Head of caudate nucleus (tissue), 42 donors: ENCODE measurements around the gene HSPBP1.

ENCODE experiments used
- DNase-seq, 42 donors: peaks; one replicate each; pipeline versions ENCODE4 v3.0.0 to v3.0.0-alpha.2; 2020 to 2021; ENCODE audit warnings: mixed read lengths in 7 of 42
- intact Hi-C: fragments of 100-400 bp; cut with DNase I; formaldehyde crosslinking; loops from one replicate; pipeline ENCODE4 v1.15.0; 2022

HSPBP1 gene

DNA sequence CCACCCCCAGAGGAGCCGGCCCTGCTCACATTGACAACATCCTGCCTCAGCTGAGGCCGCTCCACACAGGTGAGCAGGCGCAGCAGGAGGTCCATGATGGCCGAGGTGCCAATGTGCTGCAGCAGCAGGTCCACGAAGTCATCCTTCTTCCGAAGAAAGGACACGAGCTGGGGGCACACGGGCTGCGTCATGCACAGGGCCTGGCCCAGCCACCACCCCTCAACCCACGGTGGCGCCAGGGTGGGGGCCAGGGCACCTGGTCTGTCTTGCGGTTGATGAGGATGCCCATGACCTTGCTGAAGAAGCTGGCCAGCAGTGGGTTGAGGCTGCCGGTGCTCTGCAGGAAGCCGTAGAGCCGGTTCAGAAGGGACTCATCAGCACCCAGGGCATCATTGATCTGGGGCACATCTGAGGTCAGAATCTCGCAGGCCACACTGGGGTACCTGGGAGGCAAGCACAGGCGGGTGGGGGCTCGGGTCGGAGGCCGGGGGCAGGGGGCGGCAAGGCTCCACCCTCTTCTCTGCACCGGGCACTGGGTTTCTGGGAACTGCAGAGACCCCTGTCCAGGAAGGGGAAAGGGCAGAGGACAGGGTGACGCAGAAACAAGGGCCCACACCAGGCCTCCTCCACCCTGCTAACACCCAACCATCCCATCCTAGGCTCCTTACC, 34.5 kb downstream of the HSPBP1 start:
- intact Hi-C loops: no loop called here
- DNase-seq: no peak

DNA sequence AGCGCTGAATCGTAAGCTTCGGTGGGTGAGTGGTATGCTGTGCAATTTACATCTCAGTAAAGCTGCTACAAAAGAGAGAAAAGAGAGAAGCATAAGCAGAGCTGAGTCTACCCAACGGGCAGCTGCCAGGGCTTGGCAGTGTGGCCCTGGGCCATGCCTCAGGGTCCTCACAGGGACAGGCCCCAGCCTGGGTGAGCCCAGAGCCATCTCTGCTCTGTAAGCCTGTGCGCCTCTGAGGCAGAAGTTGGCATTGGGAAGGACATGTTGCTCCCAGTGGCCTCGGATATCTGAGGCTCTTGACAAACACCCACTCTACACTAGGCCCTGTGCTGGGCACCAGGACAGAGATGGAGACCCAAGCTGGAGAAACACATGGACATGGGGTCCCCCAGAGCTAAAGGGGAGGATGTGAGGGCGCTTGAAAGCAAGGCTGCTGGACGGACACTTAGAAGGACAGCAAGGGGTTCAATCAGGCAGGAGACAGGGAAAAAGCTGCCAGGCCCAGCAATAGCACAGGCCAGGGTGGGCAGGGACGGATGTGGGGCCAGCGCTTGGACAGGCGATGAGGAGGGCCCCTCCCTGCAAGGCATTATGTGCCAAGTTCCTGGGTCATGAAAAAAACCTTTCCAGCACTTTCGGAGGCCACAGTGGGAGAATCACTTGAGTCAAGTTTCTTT, 35.8 kb downstream of the HSPBP1 start:
- no peak for DNase-seq
- intact Hi-C loops: no loop called here

DNA sequence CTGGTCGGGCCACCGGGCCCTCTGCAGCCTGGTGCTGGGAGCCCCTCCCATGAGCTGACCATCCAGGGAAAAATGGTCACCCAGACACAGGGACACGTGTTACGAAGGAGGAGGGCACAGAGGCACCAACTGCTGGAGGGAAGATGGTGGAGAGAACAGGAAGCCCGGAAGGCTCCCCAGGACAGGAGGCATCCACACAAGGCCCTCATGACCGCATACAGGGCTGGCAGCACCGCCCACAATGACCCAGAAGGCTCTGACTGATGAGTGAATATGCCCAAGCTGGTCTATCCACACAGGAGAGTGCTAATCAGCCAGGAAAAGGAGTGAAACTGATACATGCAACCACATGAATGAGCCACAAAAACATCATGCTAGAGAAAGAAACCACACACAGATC, 37.4 kb downstream of the HSPBP1 start:
- intact Hi-C loops: no loop called here
- no peak for DNase-seq

DNA sequence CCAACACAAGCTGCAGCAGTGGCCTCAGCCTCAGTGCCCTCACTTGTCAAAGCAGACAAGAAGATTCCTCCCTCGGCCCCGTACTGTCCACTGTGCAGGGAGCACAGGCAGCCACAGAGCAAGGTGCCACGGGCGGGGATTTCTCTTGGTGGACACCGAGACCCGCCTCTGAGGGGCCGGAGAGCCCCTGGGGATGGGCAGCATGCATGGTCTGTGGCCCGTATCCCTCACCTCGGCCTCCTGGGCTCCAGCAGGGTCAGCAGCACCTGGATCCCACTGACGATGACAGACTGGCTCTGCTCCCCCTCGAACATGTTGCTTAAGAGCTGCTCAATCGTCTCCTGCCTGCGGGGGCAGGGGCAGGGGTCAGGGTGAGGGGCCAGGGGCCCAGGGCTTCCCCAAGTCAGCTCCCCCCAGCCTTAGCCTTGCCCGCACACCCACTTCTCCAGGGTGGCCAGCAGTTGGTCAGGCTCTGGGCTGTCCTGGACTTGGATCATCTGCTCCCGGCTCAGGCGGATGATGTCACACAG, 37.9 kb downstream of the HSPBP1 start:
- intact Hi-C loops: no loop called here
- no peak for DNase-seq

DNA sequence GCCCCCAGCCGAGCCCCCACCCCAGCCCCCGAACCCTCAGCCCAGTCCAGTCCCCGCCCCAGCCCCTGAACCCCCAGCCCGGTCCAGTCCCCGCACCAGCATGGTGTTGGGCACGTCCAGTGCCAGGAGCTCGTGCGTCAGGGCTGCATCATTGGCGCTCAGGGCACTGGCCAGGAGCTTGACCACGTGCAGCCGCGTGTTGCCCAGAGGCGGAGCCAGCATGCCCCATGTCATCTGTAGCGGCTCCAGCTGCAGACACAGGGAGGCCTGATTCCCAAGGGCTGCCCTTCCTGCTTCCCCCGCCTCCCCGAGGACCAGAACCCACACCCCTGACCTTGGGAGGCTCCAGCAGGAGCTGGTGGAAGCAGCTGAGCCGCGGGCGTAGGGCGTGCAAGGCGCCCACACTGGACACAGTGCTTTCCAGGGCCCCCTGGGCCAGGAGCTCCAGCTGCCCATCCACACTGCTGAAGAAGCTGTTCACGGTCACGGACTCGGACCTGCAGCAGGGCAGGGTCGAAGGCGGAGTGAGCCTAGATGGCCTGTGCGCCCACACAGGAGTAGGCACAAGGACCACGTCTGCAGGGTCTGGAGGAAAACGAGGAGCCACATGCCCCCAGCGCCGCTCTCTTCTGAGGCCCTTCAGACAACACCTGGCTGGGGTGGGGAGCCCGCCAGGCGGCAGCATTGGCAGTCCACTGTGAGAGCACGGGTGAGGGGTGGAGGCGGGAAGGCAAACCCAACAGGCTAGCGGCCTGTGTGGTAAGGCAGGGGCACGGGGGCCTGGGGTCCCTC, 38.6 kb downstream of the HSPBP1 start:
- no peak for DNase-seq
- intact Hi-C loops: no loop called here

DNA sequence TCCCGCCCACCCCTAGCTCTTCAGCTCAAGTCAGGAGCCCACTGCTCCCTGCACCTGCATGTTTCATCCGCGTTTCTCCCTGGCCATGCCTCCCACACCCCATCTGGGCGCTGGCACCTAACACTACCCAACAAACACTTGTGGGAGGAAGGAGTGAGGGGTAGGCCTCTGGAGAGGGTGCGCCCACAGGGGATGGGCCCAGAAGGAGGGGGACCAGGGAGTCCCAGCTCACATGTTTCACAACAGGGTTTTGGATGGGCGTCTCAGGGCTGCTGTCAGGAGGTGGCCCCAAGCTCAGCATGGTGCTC, 39.2 kb downstream of the HSPBP1 start:
- intact Hi-C loops: no loop called here
- no peak for DNase-seq

DNA sequence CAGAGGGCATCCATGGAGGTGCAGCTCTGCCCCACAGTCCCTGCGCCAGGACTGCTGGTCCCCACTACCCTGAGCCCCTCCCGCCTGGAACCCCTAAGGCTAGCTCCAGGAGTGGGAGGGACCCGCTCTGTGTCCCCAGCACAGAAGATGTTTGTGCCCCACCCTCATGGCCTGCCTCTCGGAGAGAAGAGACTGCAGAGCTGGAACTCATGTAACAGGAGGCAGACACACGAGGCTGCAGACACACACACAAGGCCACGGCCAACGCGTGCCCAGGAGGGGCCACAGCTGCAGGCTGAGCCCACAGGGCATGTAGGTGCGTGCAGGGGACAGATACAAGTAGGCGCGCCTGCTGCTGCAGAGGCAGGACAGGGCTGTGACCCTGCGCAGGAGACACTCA, 40.9 kb downstream of the HSPBP1 start:
- DNase-seq: no peak
- intact Hi-C loops: no loop called here

DNA sequence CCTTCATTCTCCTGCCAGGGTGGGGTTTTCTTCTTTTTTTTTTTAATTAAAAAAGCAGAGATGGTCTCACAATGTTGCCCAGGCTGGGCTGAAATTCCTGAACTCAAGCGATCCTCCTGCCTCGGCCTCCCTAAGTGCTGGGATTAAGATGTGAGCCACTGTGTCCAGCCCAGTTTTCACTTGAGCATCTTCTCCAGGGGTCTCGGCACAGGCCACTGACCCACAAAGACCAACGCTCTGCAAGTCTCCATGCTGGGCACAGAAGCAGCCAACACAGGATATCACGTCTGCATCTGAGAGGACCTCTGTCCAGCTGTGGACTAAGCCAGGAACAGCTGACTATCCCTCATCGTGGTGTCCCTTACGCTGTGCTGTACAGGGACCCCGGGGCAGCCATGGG, 41.9 kb downstream of the HSPBP1 start:
- DNase-seq: no peak
- intact Hi-C loops: no loop called here

DNA sequence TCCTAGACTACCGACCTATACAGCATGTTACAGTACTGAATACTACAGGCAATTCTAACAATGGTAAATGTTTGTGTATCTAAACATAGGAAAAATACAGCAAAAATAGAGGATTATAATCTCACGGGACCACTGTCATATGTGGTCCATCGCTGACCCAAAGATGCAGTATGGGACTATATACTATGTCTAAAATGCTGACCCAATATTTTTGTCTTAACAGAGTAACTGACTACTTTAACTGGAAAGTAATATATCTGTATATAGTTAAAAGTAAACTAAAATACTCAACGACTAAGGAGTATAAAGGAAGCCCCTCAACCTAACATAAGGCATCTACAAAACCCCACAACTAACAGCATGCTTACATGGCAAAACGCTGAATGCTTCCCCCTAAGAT, 46.9 kb downstream of the HSPBP1 start:
- intact Hi-C loops: no loop called here
- DNase-seq: no peak

DNA sequence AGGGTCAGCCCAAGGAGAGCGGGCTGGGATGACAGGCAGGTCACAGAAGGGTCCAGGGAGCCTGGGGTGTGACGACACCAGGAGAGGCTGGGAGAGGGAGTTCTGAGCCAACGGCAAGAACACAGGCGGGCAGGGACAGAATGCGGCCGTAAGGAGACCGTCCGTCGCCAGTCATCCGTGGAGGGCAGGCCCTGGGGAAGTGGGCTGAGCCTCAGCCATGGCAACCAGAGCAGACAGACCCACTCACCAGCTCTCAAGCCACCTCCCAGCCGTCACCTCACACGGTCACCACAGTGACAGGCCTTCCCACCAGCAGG, 47.7 kb downstream of the HSPBP1 start:
- DNase-seq: no peak

DNA sequence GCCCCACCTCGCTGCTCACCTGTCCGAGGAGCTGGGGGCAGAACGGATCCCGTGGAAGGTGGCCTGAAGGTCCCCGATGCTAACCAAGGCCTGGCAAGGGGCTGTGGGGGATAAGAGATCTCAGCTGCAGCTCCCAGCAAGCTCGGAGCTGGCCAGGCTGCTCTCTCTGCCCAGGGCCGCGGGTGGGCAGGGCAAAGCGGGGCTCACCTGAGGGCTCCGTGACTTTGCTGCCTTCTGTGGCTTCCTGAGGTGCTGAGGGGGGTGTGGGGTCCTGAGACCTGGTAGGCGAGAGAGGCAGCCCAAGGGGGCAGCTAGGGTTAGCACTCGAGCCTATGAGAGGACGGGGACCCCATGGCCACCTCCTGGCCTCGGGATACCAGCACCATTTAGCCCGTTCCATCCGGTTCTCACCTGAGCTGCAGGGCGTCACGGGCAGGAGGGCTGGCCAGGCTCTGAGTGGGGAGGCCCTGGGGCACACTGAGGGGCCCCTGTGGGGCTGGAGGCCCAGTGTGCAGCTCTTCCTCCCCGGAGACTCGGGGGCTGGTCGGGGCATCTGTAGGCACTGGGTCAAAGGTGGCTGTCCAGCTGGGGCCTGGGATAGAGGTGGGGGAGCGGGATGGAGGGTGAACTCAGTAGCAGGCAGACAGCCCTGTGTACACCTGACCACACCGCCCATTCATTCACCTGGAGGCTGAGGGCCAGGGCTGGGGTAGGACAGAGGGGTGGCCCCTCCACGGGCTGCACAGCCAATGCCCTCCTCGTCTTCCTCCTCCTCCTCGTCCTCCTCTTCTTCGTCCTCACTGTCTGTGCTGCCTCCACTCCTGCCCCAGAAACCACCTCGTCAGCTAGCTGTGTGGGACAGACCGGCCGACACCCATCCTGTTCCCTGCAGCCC, 48.3 kb downstream of the HSPBP1 start:
- no peak for DNase-seq

More for the DNA sequence above, 47.7 kb downstream of the HSPBP1 start:
- intact Hi-C loops: no loop called here

DNA sequence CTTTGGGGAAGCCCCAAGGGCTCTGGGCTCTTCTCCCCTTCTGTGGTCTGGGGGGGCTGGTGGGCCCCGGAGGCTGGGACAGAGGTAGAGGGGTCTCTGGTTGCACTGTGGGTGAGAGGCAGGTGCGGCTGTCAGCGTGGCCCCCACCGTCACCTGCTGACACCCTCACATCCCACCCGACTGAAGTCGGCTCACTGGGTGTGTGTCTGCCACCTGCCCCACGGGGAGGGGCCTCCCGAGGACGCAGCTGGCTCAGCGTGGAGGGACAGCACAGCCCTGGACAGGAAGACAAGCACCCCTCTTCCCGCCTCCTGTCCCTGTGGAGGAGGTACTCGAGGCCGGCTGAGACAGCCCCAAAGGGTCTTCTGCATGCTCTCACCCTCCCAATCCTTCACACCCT, 49.1 kb downstream of the HSPBP1 start:
- no peak for DNase-seq
- intact Hi-C loops: no loop called here

More for the DNA sequence above, 48.3 kb downstream of the HSPBP1 start:
- intact Hi-C loops: no loop called here

DNA sequence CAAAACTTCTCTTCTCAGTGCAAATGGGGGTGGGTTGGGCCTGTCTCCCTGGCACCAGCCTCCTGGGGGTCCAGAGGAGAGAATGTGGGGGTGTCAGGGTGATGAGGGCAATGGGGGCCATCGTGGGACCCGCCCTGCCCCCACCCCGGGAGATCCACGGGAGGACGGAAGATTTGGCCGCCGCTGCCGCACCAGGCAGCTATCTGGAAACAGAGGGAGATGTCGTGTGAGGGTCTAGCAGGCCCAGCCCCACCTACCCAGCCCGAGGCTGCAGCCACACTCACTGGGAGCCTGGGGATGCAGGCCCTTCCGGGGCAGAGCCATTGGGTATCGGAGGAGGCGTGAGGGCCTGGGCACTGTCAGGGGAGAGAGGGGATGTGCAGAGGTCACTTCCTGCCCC, 49.6 kb downstream of the HSPBP1 start:
- no peak for DNase-seq
- intact Hi-C loops: no loop called here

DNA sequence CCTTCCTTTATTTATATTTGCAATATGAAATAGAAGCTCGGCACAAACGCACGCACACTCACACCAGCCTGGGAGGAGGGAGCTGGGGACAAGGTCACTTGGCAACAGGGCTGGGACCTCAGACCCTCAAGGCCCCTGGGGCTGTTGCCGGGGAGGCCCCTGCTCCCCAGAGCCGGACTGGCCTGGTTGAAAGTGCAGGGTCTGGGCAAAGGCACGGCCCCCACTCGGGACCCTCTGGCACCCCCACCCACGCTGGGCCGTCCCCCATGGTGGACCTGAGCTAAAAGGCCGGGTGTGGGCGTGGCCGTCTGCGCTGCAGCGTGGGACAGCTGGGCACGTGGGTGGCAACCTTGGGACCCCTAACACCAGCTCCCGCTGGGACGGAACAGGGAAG, 50.1 kb downstream of the HSPBP1 start:
- no peak for DNase-seq
- intact Hi-C loops: no loop called here

DNA sequence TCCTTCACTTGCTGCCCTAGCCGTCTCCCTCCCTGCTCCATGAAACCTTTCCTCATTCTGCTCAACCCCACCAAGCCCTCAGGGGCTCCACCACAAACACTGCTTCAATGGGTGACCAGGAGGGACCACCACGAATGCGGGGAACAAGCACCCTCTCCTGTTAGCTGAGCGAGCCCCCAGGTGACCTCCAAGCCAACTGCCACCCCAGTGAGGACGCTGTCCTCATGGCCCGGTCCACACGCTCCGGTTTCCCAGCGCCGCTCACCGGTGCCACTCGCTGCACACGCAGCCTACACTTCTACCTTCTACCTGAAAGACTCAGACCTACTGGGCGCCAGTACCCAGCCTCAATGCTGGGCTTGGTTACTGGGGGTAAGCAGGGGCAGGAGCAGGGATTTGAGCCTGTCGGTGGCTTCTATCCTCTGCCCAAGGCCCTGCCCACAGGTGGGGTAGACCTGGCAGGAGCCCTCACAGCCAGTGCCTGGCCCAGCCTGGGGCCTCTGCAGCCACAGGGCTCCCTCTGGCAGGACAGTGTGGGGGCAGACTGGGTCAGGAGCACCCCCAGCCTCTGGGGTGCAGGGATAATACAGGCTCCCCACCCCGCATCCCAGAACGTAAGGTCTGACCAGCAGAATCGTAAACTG, 50.6 kb downstream of the HSPBP1 start:
- DNase-seq: no peak
- intact Hi-C loops: no loop called here

DNA sequence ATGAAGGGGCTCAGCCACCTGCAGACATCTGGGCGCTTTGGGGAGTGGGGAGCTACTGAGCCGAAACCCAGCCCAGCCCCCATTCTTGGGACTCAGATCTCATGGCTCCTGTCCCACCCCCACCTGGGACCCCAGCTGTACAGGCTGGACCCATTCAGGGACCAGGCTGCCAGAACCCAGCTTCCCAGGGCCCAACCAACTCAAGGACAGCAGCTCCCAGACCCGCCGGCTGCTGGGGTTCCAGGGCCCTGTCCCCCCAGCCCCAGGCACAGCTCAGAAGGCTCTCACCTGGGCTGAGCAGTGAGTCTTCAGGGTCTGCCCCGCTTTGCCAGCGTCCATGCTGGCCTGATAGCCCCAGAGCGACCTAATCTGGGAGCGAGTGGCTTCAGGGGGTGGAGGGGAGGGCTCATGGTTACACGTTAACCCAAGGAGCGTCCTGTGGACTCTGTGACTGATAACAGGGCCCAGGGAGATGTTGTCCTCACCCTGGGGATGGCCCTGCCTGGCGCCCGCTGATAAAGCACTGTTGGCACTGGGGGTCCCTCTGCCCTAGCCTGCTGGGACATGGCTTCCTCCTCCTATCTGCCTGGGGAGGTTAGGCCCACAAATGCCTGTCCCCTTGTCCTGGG, 51.4 kb downstream of the HSPBP1 start, which contains the start of gene TMEM86B:
Gene TMEM86B (minus strand): TSS at position 361 of the 629 bp plus-strand sequence. CDS start 22 bp downstream, at position 339.
- intact Hi-C loops: no loop called here
- no peak for DNase-seq

DNA sequence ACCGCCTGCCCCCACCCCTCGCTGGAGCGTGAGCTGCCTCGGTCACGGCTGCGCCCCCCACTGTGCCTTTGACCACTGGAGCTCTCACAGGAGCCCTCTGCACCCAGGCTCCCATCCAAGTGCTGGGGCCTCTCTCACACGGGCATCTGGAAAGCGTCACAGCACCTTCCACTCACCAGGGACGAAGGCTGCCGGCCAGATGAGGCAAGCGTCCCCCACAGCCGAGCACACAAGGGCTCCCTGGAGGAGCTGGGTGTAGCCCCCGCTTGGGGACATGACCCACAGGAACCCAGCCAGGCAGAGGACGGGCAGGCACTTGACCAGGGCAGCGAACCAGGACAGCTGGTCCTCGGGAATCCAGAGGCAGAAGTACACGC, 51.9 kb downstream of the HSPBP1 start:
- intact Hi-C loops: no loop called here
- DNase-seq: no peak

DNA sequence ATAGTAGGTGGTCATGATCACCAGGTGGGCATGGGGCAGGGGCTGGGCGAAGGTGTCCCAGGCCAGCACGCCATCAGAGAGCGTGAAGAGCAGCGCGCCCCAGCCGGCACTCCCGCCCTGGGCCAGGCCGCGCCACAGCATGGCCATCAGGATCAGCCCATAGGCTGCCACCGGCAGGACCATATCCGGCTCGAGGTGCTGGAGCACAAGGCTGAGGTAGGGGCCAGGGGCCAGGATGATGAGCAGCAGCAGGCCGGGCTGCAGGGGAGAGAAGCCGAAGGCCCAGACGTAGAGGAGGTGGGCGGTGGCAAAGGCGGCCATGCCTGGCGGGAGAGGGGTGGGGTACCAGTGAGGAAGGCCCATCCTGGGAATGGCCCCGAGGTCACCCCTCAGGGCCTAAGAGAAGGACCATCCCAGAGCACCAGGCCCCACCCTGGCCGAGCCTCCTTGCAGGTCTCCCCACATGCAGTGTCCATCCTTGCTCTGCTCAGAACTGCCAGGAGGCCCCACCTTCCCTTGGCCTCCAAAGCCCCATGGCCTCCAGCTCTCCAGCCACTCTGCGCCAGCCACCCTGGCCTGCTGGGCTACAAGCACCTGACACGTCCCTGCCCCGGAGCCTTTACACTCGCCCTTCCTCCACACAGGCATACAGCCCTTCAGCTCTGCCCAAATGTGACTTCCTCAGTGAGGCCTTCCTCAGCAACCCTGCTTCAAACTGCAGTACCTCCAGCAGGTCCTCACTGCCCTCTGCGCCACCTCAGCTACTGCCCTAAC, 52.5 kb downstream of the HSPBP1 start:
- DNase-seq: no peak
- intact Hi-C loops: no loop called here
